Fibroblast of skin of back (primary cell): Measurements from ENCODE around the gene MAGT1. TPM values are rescaled to one million over a fixed set of nuclear protein-coding genes. Genes with fewer than 3 reads are reported as not detected.
A peak's percentile ranks its signal among the peaks of the same experiment; 100 is the strongest.
"Not testable (repeated sequence)": the region's sequence is repeated elsewhere in the genome, so short reads cannot be mapped to it uniquely, and the experiment has no call there.

Source experiments
- DNase-seq: peaks from one replicate; pipeline ENCODE4 v3.0.0-alpha.2; 2013
- polyA plus RNA-seq, 2 experiments: library from polyadenylated mRNA; unstranded; fragments of 120-200 nt; gene quantifications; one replicate each; pipeline ENCODE4 v1.2.1, GENCODE V29; 2013; ENCODE audit not compliant: insufficient read length in 2 of 2

MAGT1 gene
- polyA plus RNA-seq (2013, experiment 1 of 2; ENCODE audit: insufficient read length), result 50.5 TPM
- polyA plus RNA-seq (2013, experiment 2 of 2; ENCODE audit: insufficient read length), result 34.0 TPM

DNA sequence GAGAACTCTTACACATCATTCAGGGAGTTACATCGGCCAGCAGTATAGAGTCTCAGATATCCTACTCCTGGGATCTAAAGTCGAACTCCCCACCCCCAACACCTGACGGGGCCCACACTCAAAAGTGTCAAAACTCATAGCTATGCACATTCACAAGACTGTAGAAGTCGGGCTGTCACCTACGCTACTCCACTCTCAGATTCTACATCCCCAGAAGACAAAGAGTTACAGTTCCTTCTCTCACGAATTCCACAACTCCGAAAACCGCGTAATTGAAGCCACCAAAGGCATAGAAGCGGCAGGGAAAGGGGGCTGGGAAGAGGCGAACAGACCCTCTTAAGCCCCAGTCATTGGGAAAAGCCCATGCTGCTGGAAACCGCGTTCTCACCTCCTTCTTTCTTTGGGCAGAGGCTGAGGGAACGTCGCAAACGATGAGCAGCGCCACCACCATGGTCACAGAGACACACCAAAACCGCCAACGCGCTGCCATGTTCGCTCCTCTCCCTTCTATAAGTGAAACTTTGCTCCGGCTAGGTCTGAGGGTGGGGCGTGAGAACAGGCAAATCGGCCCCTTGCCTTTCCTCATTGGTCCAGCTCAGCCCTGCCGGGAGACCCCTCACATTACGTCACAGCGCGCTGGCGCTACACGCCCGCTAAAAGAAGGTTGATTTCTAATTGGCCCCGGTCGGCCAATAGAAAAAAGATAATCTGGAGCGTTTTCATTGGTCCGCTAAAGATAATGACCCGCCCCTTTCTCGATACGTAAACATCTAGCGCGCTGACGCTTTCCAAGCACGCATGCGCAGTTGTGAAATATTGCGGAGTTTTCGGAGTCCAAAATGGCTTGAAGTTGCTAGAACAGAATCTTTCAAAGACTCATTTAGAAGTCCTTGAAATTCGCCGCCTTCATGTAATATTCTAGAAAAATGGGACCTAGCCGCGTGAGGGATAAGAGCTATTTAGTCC lies at the start of gene MAGT1:
TSS of gene MAGT1 (minus strand) at position 515 of the 966 bp plus-strand sequence. CDS start at position 490, 25 bp downstream.
- peak; percentile 96 for DNase-seq

DNA sequence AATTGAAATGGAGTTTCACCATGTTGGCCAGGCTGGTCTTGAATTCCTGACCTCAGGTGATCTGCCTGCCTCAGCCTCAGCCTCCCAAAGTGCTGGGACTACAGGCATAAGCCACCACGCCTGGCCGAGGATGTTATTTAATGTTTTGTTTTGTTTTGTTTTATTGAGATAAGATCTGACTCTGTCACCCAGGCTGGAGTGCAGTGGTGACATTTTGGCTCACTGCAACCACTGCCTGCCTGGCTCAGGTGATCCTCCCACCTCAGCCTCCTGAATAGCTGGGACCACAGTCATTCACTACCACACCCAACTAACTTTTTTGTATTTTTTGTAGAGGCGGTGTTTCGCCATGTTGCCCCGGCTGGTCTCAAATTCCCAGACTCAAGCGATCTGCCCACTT lies 49.8 kb upstream of the MAGT1 start:
- not testable (repeated sequence) for DNase-seq

DNA sequence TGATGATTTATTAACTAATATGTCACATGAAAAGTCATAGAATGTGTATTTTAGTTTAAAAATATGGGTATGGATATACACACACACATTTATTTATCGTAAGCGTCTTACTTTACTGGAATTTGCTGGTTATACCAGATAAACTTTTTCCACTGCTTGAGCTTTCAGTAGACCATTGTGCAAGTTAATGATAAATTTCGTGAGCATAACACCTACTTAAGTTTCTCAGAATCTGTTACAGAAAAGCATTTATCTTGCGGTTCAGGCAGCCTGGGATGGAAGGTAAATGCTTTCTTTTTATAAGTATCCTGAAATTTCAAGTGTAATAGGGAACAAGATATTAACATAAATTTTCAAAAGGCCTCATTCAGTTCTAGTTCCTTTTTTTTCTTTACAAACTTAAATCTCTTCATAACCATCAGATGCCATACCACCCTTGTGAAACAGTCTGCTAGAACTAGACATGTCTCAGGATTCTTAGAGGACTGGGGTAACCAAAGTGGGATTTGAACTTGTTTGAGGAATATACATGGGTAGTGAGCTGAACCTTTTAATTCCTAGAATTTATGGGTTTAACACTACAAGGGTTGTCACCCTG lies 42.9 kb upstream of the MAGT1 start:
- no peak for DNase-seq

DNA sequence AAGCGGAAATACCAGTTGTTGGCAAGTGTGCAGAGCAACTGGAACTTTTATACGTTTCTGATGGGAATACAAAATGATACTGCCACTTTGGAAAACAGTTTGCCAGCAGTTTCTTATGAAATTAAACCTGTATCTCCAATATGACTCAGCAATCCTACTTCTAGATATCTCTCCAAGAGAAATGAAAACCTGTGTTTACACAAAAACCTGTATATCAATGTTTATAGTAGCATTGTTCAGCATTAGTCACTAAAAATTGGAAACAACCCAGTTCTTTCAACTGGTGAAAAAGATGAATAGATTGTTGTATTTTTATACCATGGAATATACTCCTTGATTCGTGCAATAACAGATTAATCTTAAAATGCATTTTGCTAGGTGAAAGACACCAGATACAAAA lies 42.1 kb upstream of the MAGT1 start:
- DNase-seq, result peak; percentile 12

DNA sequence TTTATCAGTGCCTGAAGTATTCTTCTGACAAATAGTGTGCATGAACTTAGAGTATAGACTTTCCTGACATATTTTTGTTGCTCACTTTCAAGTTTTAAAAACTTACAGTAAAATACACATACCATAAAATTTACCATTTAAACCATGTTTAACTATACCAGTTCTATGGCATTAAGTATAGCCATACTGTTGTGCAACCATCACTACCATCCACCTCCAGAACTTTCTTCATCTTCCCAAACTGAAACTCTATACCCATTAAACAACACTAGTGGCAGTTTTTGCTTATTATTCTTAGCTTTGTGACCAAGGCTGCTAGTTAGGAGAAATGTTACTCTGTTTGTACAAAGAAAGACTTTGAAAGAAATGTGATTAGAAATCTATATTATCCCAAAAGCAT lies 41.1 kb upstream of the MAGT1 start:
- DNase-seq, result no peak

DNA sequence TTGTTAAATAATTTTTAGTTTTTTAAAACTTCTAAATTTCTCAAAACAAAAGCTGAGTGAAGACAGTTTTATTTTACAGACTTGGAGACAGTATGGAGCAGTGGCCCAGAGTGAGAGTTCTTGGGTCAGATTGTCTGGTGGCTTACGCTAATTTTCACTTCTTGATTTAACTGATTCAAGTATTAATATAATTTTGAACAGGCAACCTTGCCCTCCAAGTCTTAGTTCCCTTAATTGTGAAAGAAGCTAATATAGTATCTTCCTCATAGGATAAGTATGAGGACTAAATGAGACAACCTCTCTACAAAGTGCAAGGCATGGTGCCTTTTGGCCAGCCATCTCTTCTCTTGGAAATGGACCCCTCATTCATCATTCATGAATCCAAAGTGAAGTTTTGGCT lies 40.7 kb upstream of the MAGT1 start:
- no peak for DNase-seq

DNA sequence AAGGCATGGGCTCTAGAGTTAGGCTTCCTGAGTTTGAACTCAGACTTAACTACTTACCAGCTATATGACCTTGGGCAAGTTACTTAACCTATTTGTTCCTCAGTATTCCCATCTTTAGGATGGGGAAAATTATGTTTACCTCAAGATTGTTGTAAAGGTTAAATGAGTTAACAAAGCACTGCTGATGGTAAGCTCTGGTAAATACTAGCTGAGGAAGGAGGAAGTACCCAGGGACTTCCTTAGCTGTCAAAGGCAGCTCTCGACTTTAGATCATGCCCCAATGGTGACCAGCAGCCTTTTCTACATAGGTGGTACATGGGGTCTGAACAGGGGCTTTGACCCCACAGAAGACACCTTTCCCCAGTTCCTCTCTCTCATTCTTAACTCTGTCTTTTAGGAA lies 35.3 kb upstream of the MAGT1 start:
- DNase-seq, result no peak

DNA sequence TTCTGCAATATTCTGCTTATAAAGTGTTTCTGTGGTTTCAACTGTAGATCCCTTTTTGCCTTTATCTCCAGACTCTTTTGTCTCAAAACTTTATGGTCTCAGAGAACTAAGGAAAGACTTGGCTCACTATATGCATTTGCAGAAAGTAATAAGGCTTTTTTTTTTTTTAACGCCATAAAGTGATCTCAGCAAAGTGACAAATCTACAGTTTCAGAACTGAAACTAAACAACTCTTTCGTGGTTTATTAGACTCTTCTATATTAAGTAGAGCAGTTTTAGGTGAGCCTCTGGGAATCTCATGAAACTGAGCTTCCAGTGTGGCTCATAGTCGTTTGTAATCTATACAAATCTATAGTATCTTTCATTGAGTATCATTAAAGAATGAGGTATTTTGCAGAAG lies 30.5 kb upstream of the MAGT1 start:
- no peak for DNase-seq

DNA sequence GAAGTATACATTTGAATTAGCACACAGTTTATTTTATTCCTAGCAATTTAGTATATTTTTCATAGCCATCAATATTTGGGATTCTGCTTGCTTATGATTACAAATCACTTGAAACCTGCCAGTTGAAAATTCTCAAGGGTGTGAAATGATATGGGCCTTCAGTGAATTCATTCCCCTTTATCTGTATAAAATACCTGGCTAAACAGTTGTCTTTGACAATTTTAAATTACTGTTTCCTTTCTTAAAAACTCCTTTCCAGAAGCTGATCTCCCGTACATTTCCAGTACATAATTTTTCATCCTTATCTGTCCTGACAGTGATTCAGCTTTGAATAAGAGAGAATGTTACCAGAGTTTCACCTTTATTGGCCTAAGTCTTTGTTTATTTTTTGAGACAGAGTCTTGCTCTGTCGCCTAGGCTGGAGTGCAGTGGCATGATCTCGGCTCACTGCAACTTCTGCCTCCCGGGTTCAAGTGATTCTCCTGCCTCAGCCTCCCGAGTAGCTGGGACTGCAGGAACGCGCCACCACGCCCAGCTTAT lies 29.2 kb upstream of the MAGT1 start:
- DNase-seq, result no peak

DNA sequence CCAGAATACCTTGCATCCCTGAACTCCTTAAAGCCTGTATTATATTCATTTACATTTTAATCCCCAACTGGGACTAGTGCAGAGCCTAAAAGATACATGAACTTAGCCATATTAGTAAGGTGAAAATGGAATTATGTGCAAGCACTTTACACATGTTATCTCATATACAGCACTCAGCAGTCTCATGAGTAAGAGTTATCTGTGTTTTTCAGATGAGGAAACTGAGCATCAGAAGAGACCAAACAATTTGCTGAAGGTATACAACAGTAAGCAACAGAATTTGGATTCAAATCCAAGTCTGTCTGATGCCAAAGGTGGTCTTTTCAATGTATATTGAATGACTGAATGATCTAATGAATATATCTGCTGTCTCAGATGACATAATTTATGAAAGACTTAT lies 27.6 kb upstream of the MAGT1 start:
- no peak for DNase-seq

DNA sequence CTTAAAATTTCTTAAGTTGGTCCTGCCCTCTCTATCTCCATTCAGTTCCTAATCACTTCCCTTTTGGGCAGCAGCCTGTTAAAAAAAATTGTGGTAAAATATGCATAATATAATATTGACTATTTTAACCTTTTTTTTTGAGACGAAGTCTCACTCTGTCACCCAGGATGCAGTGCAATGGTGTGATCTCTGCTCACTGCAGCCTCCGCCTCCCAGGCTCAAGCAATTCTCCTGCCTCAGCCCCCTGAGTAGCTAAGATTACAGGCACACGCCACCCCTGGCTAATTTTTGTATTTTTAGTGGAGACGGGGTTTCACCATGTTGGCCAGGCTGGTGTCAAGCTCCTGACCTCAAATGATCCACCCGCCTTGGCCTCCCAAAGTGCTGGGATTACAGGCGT lies 24.1 kb upstream of the MAGT1 start:
- DNase-seq, result not testable (repeated sequence)

DNA sequence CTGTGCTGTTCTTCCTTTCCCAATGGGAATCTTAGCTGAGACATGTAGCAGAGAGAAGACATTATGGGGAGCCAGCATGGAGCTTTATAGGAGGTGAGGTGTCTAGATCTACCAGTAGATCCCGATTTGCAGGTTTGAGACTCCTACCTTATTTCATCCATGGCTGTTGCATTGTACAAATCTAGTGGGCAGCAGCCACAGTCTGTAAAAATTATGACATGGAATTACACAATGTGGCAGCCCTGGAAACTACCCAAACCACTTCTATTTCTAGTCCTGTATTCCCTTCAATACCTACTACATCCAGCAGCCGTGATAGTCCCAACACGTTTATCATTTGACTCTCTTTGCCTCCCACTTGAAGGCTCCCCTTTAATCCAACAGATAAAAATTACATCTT lies 23.3 kb upstream of the MAGT1 start:
- no peak for DNase-seq

DNA sequence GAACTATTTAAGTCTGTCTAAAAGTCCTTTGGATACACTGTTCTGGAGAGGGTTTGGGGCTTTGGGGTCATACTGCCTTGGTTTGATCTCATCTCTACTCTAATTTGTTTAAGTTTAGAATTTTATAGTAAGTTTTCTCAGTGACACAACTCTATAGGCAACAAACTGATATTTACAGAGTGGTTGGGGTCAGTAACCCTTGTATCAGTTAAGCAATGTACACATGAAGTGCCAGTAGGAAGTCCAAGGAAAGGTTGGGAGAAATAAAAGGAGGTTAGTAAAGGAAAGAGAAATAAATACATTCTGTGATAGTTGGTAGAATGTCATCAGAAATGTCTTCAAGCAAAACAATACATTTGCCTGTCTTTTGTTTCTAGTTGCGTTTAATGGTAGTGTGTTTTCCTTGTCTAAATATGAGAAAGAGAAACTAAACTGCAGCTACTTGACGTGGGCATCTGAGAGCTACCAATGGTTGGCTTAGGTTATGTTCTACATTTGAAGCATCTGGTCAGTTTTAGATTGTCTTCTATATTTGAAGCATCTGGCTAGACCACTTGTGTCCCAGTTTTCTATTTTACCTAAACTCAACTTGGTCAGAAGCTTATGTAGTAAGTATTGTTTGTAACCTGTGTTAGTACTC lies 22.2 kb upstream of the MAGT1 start:
- DNase-seq, result no peak

DNA sequence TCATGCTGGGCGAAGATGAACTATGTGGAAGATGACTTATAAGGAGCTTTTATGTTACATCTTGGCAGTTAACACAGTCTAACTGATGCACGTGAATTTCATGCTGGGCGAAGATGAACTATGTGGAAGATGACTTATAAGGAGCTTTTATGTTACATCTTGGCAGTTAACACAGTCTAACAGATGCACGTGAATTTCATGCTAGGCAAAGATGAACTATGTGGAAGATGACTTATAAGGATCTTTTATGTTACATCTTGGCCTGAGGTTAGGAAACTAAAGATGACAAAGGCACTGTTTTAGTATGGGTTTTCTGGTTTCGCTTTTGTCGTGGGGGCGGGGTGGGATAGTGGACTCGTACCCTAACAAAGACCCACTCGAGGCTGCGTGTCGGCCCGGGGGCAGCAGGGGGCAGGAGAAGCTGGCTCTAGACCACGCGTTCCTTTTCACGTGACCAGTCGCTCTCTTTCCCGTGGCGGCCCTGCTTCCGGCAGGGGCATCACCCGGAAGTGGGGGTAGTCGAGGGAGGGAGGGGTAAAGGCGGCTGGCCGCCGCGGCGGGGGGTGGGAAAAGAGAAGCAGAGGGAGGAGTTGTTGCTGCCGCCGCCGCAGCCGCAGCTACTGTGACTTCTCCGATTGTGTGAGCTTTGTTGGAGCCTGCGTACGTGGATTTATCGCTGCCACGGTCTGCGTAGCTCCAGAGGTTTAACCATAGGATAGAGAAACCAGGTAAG lies 15.0 kb upstream of the MAGT1 start, which contains the start of gene ATP7A:
TSS of gene ATP7A (plus strand) at position 586 of the 733 bp plus-strand sequence. CDS start 60,949 bp downstream, outside the sequence.
- DNase-seq, result peak; percentile 91

DNA sequence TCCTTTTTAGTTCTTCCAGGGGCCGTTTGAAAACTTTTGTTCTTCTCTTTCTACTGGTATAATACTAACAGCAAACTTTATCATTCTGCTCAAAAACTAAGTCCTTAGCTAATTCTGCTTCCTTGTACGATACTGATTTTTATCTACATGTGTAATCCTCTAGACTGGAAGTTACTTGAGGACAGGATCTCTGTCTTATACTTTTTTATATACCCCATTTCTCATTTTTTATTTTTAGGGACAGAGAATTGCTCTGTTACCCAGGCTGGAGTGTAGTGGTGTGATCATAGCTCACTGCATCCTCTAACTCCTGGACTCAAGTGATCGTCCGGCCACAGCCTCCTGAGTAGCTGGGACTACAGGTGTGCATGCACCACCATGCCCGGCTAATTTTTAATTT lies 6.3 kb upstream of the MAGT1 start:
- no peak for DNase-seq

DNA sequence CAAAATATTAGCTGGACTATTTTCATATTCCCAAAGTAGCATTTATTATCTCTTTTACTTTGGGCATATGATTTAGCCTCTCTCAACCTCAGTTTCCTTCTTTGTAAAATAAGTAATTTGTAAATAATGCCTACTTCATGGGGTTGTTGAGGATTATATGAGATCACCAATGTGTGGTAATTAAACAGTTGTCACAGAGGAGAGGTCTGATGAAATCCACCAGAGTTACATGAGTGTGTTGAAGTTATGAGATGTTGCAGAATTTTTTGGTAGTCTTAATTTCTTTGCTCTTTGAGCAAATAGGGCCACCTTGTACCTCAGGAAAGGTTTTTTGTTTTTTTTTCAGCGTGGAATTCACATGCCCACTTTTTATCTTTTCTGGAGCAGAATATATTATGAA lies 5.5 kb upstream of the MAGT1 start:
- DNase-seq, result no peak

DNA sequence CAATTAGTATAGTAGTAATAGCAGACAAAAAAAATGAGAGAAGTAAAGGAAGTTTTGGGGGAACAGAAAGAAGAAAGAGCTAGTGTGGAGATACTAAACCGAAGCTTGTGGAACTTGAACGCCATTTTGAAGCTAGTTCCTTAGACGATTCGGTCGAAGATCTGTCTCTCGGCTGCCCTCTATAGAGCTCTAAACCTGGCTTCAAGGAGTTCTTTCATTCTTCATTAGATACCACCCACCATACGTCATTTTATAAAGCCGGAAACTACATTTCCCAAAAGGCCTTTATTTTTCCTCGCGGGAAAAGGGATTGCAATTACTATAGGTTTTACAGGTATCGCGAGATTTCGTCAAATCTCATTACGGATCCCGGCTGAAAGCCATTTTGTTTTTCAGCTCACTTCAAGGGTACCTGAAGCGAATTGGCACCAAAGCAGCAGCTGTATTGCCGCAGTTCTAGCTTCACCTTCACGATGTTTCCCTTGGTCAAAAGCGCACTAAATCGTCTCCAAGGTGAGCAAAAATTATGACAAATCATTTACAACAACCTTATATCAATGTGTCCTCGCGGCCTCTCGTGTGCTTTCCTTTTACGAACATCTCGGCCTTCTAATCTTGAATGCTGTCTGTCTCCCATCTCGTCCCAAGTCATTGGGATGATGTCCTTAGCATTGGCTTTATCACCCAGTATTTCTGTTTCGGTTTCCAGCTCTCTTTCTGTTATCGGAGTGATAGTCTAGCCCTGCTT lies 4.0 kb upstream of the MAGT1 start, which contains the start of gene COX7B:
TSS of gene COX7B (plus strand) at position 388 of the 748 bp plus-strand sequence. CDS start at position 474, 86 bp downstream.
- DNase-seq, result peak; percentile 96

DNA sequence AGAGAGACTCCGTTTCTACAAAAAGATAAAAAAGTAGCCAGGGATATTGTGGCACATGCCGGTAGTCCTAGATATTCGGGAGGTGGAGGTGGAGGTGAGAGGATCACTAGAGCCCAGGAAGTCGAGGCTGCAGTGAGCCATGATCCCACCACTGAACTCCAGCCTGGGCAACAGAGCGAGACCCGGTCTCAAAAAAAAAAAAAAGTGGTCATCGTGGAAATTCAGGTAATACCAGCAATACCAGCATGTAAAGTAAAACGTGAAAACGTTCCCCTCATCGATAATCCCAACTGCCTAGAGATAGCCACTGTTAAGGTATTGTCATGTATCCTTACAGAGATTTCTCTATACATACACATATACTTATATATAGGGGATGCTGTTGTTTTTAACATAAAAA lies 1.5 kb downstream of the MAGT1 start:
- DNase-seq, result no peak

DNA sequence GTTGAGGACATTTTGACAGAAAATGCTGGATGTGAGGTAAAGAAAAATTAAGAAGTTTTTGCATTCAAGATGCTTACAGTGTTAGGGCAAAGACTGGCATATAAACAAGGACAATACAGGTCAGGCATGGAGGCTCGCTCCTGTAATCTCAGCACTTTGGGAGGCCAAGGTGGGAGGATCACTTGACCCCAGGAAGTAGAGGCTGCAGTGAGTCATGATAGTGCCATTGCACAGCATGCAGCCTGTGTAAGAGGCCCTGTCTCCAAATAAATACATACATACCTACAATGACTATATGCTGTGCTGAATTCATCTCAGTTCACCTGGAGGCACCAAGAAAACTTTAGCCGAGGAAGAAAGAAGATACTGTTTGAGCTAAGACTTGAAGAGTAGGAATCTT lies 2.3 kb downstream of the MAGT1 start:
- DNase-seq, result no peak

DNA sequence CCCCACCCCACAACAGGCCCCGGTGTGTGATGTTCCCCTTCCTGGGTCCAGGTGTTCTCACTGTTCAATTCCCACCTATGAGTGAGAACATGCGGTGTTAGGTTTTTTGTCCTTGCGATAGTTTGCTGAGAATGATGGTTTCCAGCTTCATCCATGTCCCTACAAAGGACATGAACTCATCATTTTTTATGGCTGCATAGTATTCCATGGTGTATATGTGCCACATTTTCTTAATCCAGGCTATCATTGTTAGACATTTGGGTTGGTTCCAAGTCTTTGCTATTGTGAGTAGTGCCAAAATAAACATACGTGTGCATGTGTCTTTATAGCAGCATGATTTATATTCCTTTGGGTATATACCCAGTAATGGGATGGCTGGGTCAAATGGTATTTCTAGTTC lies 13.8 kb downstream of the MAGT1 start:
- DNase-seq, result not testable (repeated sequence)

DNA sequence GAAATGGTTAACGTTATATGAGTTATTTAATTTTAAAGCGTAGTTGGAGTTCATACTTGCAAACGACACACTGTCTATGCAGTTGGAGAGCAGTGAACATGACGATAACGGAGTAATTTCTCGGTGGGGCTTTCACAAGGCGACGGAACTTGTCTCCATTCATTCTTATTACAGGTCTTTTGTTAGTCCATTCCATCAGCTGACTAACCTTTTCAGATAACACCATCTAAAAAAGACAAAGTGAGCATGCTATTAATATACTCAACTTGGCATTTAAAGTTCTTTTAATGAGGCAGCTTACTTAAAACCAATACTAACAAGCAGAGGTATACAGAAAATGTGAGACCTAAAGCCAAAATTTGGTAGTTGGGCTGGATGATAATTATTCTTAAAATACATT lies 19.9 kb downstream of the MAGT1 start:
- no peak for DNase-seq
